Measurements from ENCODE around the gene ZDHHC5.

ZDHHC5 gene, protein sequence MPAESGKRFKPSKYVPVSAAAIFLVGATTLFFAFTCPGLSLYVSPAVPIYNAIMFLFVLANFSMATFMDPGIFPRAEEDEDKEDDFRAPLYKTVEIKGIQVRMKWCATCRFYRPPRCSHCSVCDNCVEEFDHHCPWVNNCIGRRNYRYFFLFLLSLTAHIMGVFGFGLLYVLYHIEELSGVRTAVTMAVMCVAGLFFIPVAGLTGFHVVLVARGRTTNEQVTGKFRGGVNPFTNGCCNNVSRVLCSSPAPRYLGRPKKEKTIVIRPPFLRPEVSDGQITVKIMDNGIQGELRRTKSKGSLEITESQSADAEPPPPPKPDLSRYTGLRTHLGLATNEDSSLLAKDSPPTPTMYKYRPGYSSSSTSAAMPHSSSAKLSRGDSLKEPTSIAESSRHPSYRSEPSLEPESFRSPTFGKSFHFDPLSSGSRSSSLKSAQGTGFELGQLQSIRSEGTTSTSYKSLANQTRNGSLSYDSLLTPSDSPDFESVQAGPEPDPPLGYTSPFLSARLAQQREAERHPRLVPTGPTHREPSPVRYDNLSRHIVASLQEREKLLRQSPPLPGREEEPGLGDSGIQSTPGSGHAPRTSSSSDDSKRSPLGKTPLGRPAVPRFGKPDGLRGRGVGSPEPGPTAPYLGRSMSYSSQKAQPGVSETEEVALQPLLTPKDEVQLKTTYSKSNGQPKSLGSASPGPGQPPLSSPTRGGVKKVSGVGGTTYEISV

DNA sequence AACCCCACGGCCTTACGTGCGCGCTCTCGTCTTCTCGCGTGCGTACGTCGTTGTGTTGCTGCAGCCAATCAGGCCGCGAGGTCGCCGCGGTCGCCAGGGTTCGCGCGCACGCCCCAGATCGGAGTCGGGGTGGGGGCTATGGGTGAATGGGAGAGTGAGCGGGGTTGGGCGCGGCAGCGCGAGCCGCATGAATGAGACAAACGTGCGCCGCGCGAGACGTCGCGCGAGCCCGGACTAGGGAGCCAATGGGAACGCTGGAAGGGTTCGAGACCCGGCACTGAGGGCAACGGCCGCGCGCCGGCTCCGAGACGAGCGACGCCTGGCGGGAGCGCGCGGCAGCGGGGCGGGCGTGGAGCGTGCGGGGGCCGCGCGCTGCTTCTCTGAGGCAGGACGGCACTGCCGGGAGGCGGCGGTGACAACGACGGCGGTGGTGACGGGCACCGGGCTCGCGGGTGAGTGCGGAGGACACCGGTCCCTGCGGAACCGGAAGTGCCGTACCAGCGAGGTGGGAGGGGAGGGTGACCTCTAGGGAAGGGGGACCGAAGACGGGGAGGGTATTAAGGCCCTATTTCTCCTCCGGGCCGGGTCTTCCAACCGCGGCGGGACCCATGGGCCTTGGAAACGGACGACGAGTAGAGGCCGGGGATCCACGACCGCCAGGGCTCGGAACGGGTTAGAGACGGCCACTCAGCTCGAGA lies at the start of gene ZDHHC5:
ZDHHC5 (plus strand) TSS at position 379 of the 698 bp plus-strand sequence. CDS start 4,977 bp downstream, outside the sequence.
- peaks cover 2% of the 10 kb centered on the region for H3K27me3 Mint-ChIP-seq (ENCODE audit: low read depth, poor library complexity)
- TF ChIP-seq, protein P1, sequence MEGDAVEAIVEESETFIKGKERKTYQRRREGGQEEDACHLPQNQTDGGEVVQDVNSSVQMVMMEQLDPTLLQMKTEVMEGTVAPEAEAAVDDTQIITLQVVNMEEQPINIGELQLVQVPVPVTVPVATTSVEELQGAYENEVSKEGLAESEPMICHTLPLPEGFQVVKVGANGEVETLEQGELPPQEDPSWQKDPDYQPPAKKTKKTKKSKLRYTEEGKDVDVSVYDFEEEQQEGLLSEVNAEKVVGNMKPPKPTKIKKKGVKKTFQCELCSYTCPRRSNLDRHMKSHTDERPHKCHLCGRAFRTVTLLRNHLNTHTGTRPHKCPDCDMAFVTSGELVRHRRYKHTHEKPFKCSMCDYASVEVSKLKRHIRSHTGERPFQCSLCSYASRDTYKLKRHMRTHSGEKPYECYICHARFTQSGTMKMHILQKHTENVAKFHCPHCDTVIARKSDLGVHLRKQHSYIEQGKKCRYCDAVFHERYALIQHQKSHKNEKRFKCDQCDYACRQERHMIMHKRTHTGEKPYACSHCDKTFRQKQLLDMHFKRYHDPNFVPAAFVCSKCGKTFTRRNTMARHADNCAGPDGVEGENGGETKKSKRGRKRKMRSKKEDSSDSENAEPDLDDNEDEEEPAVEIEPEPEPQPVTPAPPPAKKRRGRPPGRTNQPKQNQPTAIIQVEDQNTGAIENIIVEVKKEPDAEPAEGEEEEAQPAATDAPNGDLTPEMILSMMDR (IDR thresholded peaks at IDR 0.05): no peak
- peaks cover 49% of the 10 kb centered on the region for H3K4me1 Mint-ChIP-seq
- peak; percentile 97 for DNase-seq
- peak within 1 kb of the TSS; percentile 100 for H3K27ac Mint-ChIP-seq
- peak within 1 kb of the TSS; percentile 99 for H3K4me3 Mint-ChIP-seq
- H3K36me3 Mint-ChIP-seq (ENCODE audit: low read depth): peaks cover 11% of the 10 kb centered on the region
- H3K9me3 Mint-ChIP-seq: no peaks in the 10 kb centered on the region

DNA sequence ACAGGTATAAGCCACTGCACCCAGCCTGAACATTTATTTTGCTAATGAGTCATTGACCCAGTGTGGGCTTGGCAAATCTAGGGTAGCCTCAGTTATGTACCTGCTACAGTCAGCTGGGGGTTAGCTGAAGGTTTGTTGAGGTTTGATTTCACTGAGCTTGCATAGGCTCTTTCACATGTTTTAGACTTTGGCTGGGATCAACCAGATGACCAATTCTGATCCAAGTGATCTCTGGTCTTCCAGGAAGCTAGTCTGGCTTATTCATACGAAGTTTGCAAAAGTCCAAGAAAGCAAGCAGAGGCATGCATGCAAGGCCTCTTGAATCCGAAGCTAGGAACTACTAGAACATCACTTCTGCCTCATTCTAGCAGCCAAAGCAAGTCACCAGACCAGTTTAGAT lies 49.5 kb upstream of the ZDHHC5 start:
- no peaks in the 10 kb centered on the region for H3K27me3 Mint-ChIP-seq (ENCODE audit: low read depth, poor library complexity)
- no peak for DNase-seq
- TF ChIP-seq, protein P1 (IDR thresholded peaks at IDR 0.05): no peak
- H3K27ac Mint-ChIP-seq: no peak overlapping the region
- H3K4me3 Mint-ChIP-seq: no peak overlapping the region
- peaks cover 72% of the 10 kb centered on the region for H3K36me3 Mint-ChIP-seq (ENCODE audit: low read depth)
- peaks cover 24% of the 10 kb centered on the region for H3K9me3 Mint-ChIP-seq
- H3K4me1 Mint-ChIP-seq: peaks cover 24% of the 10 kb centered on the region

DNA sequence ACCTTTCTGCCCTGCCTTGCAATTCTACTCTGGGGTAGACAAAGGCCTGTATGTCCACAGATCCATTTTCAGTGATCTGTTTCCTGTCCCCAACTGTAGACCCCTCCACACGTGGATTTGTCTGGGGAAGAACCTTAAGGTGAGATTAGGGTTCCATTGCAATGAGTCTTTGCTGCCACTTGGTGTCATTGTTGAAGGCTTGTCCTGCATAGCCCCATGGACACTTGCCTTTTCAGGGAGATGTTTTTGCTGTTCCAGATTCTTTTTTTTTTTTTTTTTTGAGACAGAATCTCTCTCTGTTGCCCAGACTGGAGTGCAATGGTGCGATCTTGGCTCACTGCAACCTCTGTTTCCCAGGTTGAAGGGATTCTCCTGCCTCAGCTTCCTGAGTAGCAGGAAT lies 48.6 kb upstream of the ZDHHC5 start:
- Mint-ChIP-seq H3K4me1 (peaks cover 25% of the 10 kb centered on the region), H3K9me3 (peaks cover 24% of the 10 kb centered on the region), H3K36me3 (ENCODE audit: low read depth) (peaks cover 64% of the 10 kb centered on the region), H3K4me3 (no peak overlapping the region), H3K27me3 (ENCODE audit: low read depth, poor library complexity) (no peaks in the 10 kb centered on the region), H3K27ac (no peak overlapping the region)
- TF ChIP-seq, protein P1 (IDR thresholded peaks at IDR 0.05): no peak
- DNase-seq: no peak

DNA sequence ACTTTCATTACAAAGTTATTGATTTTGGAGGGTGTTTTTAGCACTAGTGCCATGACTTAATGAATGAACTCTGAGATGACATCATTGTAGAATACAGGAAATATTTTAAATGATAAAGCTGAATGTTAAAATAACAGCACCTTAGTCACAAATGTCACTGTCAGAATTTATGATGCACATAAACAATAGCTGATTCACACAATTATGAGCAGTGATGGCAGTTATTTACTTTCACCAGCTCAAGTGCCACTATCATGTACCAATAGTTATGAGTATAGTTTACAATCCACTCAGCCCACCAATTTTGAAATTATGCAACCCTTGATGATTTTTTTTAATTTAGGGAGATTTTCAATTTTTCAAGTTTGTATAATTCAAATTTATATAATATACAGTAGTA lies 47.4 kb upstream of the ZDHHC5 start:
- Mint-ChIP-seq H3K4me1 (peaks cover 25% of the 10 kb centered on the region), H3K4me3 (no peak overlapping the region), H3K9me3 (peaks cover 24% of the 10 kb centered on the region), H3K27ac (no peak overlapping the region), H3K36me3 (ENCODE audit: low read depth) (peaks cover 53% of the 10 kb centered on the region), H3K27me3 (ENCODE audit: low read depth, poor library complexity) (no peaks in the 10 kb centered on the region)
- TF ChIP-seq, protein P1 (IDR thresholded peaks at IDR 0.05): no peak
- DNase-seq: no peak

DNA sequence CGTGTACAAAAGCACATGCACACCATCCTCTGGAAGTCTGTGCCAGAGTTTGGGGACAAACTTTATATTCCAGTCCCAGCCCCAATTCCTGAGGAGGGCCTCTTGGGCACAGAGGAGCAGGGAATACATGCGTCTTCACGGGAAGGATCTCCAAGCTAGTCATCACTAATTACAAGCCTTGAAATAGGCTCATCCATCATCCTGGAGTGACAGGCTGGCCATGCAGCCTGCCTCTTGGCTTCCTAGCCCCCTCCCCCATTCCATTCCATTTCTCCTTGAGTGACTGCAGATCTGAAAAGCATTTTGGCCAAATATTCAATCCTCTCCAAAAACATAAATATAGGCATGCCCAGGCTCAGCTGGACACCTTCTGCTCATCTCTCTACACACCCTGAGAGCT lies 45.7 kb upstream of the ZDHHC5 start:
- H3K9me3 Mint-ChIP-seq: peaks cover 24% of the 10 kb centered on the region
- DNase-seq: peak; percentile 29
- peaks cover 39% of the 10 kb centered on the region for H3K36me3 Mint-ChIP-seq (ENCODE audit: low read depth)
- no peaks in the 10 kb centered on the region for H3K27me3 Mint-ChIP-seq (ENCODE audit: low read depth, poor library complexity)
- no peak overlapping the region for H3K27ac Mint-ChIP-seq
- peaks cover 18% of the 10 kb centered on the region for H3K4me1 Mint-ChIP-seq
- peak overlapping the region; percentile 34 for H3K4me3 Mint-ChIP-seq
- TF ChIP-seq, protein P1 (IDR thresholded peaks at IDR 0.05): no peak
